Lower lobe of right lung (tissue), 2 donors: ENCODE measurements around the gene KCNT1. TPM values are rescaled to one million over a fixed set of nuclear protein-coding genes. Genes with fewer than 3 reads are reported as not detected.
"Not testable (repeated sequence)": the region's sequence is repeated elsewhere in the genome, so short reads cannot be mapped to it uniquely, and the experiment has no call there.

Experiments used
- ATAC-seq, 2 donors: fragments of 200-7000 bp; cut with Tn5 transposase; one replicate each; pipeline ENCODE4 v1.9.1; 2020 to 2022; ENCODE audit warnings: mild to moderate bottlenecking in 2 of 2, moderate library complexity in 2 of 2
- DNase-seq: peaks from one replicate; pipeline ENCODE4 v3.0.0-alpha.2; 2020
- H3K27ac ChIP-seq: fragments of 200-600 bp; one replicate; pipeline ENCODE4 v1.8.0; 2022
- H3K27me3 ChIP-seq: fragments of 200-600 bp; one replicate; pipeline ENCODE4 v1.8.0; 2022; ENCODE audit warnings: low read depth
- H3K36me3 ChIP-seq: fragments of 200-600 bp; one replicate; pipeline ENCODE4 v1.8.0; 2022; ENCODE audit warnings: mild to moderate bottlenecking
- H3K4me1 ChIP-seq: fragments of 200-600 bp; one replicate; pipeline ENCODE4 v1.8.0; 2022
- H3K4me3 ChIP-seq: fragments of 200-600 bp; one replicate; pipeline ENCODE4 v1.8.0; 2022; ENCODE audit warnings: mild to moderate bottlenecking
- H3K9me3 ChIP-seq: fragments of 200-600 bp; one replicate; pipeline ENCODE4 v1.8.0; 2022
- CTCF ChIP-seq: fragments of 200-600 bp; IDR thresholded peaks from one replicate; pipeline ENCODE4 v1.8.0; 2022; ENCODE audit warnings: antibody characterized with exemption, mild to moderate bottlenecking
- intact Hi-C: fragments of 100-400 bp; cut with DNase I; formaldehyde crosslinking; loops from one replicate; pipeline ENCODE4 v1.11.0; 2022
- total RNA-seq: library from RNA; stranded (reverse); fragmentation: NEBNext Ultra II Directional; extraction: Animal tissue kit (Norgen Biotek cat#: 25700); gene quantifications from one replicate; pipeline ENCODE4 v1.2.1, GENCODE V29; 2021
- donor health status: DM: no; HTN: yes; CAD: no; lungs with severe emphysema.

KCNT1 gene
- total RNA-seq, 1 donor from 2014 or later: 0.35 TPM

- intact Hi-C loops: no loop called here
- no peaks in the 10 kb centered on the region for H3K4me1 ChIP-seq
- no peaks in the 10 kb centered on the region for H3K9me3 ChIP-seq
- H3K27me3 ChIP-seq: peaks cover 18% of the 10 kb centered on the region
- H3K4me3 ChIP-seq: no peak overlapping the region
- no peak for ATAC-seq
- no peaks in the 10 kb centered on the region for H3K36me3 ChIP-seq
- no peak for DNase-seq
- no peak for TF ChIP-seq CTCF
- H3K27ac ChIP-seq: no peak overlapping the region
These were observed 36.9 kb upstream of the KCNT1 start for GRCh38 chr9:135664801-135665794.

GRCh38 chr9:135665795-135666189 lies 36.2 kb upstream of the KCNT1 start:
- DNase-seq (no peak), ATAC-seq (no peak)
- Histone ChIP-seq H3K27me3 (peaks cover 20% of the 10 kb centered on the region), H3K36me3 (no peaks in the 10 kb centered on the region), H3K4me3 (no peak overlapping the region), H3K4me1 (no peaks in the 10 kb centered on the region), H3K27ac (no peak overlapping the region), H3K9me3 (no peaks in the 10 kb centered on the region)
- TF ChIP-seq CTCF: no peak
- intact Hi-C loops: no loop called here

GRCh38 chr9:135666534-135667462 lies 35.2 kb upstream of the KCNT1 start:
- H3K27me3 ChIP-seq: peaks cover 30% of the 10 kb centered on the region
- no peak for DNase-seq
- TF ChIP-seq CTCF: no peak

GRCh38 chr9:135667463-135668001 lies 34.5 kb upstream of the KCNT1 start:
- H3K4me1 ChIP-seq: no peaks in the 10 kb centered on the region
- H3K27ac ChIP-seq: no peak overlapping the region
- no peak for TF ChIP-seq CTCF
- intact Hi-C loops: no loop called here
- no peak for DNase-seq
- H3K4me3 ChIP-seq: no peak overlapping the region
- H3K27me3 ChIP-seq: peaks cover 30% of the 10 kb centered on the region
- no peaks in the 10 kb centered on the region for H3K9me3 ChIP-seq
- ATAC-seq: no peak
- H3K36me3 ChIP-seq: no peaks in the 10 kb centered on the region

More at GRCh38 chr9:135666534-135667462, 35.2 kb upstream of the KCNT1 start:
- no peak for ATAC-seq
- no peaks in the 10 kb centered on the region for H3K9me3 ChIP-seq
- intact Hi-C loops: no loop called here
- no peaks in the 10 kb centered on the region for H3K4me1 ChIP-seq
- no peak overlapping the region for H3K4me3 ChIP-seq
- no peaks in the 10 kb centered on the region for H3K36me3 ChIP-seq
- no peak overlapping the region for H3K27ac ChIP-seq

GRCh38 chr9:135669018-135669417 lies 33.0 kb upstream of the KCNT1 start:
- H3K4me1 ChIP-seq, intact Hi-C loops, H3K27ac ChIP-seq, H3K36me3 ChIP-seq, DNase-seq, H3K9me3 ChIP-seq, H3K4me3 ChIP-seq, ATAC-seq: not testable (repeated sequence)
- peaks cover 30% of the 10 kb centered on the region for H3K27me3 ChIP-seq
